Measurements from ENCODE around the gene PKP3.

Gene PKP3

GRCh38 chr11:449889-450808, 56.1 kb downstream of the PKP3 start, which contains the start of gene PTDSS2:
Gene PTDSS2, plus strand, starts transcription at chr11:450279. Its CDS starts 177 bp downstream, at chr11:450456.
- DNase-seq: peak; percentile 85

DNA sequence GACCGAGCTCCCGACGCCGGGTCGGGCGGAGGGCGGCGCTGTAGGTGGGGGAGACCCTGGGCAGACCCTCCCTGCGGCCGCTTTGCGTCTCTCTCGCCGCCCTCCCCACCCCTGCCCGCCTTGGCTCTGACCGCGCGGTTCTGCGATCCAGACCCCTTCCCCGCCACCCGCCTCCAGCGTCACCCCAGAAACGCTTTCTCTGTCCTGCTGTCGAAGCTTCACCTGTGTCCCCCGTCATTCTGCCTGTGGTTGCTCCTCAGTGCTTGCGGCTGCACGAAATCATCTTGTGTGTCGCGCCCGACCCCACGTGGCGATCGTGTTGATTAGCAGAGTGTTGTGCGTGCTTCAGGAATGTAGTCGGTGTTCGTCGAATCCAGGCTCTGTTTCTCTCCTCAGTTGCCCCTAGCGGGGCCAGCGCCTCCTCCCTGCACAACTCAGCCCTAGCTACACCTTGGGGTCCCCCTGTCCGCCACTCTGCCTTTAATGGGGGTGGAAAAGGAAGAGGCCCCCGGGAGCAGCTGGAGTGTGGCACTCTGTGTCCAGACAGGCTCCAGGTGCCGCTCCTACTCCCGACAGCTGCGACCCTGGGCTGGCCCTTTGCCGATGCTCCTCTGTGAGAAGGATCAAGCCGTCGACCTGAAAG, 56.9 kb downstream of the PKP3 start:
- DNase-seq: peak; percentile 64

GRCh38 chr11:451738-452137, 57.7 kb downstream of the PKP3 start:
- DNase-seq: no peak

- no peak for DNase-seq
These were observed 58.3 kb downstream of the PKP3 start for GRCh38 chr11:452203-452744.

DNA sequence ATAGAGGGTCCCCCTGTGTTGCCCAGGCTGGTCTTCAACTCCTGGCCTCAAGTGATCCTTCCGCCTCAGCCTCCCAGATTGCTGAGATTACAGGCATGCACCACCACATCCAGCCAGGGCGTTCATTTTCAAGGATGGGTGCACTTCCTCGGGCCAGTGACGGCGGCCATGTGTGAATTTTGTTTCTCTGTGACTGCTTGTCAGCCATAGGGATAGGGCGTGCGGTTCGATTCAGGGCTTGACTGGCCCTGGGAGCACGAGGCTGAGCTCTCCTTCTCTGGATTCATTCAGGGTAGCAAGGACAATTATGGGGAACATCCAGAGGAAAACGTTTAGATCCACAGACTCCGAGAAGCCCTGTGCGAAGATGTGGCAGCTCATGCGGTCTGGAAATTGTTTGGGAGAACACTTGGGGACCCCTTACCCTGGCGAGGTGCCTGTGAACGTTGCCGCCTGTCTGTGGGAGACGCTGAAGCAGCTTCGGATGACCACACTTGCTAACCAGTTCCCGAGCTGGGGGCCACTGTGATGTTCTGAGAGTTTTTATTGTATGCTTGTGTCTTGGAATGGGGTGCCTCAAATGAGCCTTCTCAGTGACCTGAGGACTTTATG, 59.0 kb downstream of the PKP3 start:
- no peak for DNase-seq

- no peak for DNase-seq
These were observed 59.6 kb downstream of the PKP3 start for GRCh38 chr11:453564-453963.

DNA sequence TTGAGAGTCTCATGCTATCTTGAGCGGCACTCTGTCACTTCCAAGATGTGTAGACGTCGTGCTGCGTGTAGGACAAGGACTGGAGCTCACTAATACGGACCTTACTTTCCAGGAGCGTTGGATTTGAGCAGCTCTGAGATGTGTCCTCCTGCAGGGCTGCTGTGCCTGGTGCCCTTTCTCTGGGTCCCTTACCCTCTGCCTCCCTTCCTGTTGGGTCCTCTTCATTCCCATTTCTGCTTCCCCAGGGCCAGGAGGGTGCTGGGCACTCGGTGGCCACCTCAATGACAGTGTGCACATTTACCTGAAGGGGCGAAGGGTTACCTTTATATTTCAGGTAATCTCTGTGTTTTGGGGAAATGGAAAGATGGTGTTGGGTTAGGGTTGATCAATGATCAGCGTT, 60.0 kb downstream of the PKP3 start:
- no peak for DNase-seq

All from effector CD8-positive, alpha-beta T cell (primary cell).